ENCODE results near the gene SHB.
A peak's percentile ranks its signal among the peaks of the same experiment; 100 is the strongest.

SHB gene

GRCh38 chr9:38026021-38026809 is 42.8 kb downstream of the SHB start:
- DNase-seq, result no peak

DNA sequence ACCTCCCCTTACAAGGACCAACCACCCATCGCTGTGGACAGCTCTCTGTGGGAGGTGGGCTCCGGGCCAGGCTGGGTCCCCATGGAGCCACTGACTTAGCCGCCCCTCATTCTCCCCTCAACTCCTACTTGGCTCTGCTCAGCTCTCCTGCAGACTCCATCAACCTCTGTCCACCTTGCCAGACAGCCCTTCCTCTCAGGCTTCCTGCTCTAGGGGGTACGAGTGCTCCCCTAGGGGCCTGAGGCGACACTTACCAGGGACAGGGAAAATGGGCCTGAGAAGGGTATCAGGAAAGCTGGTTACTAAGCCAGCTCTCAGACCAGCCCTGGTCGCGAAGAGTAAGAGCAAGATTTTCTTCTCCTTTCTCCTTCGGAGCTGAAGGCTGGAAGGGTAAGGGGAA is 43.9 kb downstream of the SHB start:
- no peak for DNase-seq

GRCh38 chr9:38024036-38024681 is 44.9 kb downstream of the SHB start:
- peak in 49 of 56 donors; percentile 14 to 86 (median 55) for DNase-seq

- no peak for DNase-seq
These were observed 45.4 kb downstream of the SHB start for GRCh38 chr9:38023661-38024035.

DNA sequence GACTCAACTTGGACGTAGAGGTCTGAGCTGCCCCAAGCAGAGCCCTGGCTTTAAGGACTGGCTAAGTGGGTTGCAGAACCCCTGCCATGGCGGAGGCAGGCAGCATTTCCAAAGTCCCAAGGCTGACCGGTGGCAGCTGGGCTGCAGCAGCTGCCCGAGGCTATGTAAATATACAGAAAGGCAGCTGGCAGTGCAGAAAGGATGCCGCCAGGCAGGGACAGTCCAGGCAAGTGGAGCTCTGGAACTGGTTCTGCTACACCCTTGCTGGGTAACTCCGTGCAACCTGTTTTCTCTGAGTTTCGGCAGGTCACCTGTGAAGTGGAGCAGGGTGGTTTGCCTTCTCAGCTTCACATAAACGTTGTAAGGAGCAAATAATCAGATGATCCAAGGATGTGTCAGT is 46.0 kb downstream of the SHB start:
- peak in 35 of 56 donors; percentile 13 to 80 (median 48) for DNase-seq

- DNase-seq, result no peak
These were observed 46.7 kb downstream of the SHB start for GRCh38 chr9:38022203-38022895.

- no peak for DNase-seq
These were observed 48.6 kb downstream of the SHB start for GRCh38 chr9:38020151-38021076.

GRCh38 chr9:38019731-38020130 is 49.3 kb downstream of the SHB start:
- DNase-seq, result no peak

GRCh38 chr9:38018958-38019602 is 49.9 kb downstream of the SHB start:
- DNase-seq, result peak in 31 of 56 donors; percentile 16 to 69 (median 37)

- peak in 5 of 56 donors; percentile 26 to 53 (median 35) for DNase-seq
These were observed 50.6 kb downstream of the SHB start for GRCh38 chr9:38018241-38018957.

- DNase-seq, result no peak
These were observed 51.2 kb downstream of the SHB start for GRCh38 chr9:38017885-38018186.

DNA sequence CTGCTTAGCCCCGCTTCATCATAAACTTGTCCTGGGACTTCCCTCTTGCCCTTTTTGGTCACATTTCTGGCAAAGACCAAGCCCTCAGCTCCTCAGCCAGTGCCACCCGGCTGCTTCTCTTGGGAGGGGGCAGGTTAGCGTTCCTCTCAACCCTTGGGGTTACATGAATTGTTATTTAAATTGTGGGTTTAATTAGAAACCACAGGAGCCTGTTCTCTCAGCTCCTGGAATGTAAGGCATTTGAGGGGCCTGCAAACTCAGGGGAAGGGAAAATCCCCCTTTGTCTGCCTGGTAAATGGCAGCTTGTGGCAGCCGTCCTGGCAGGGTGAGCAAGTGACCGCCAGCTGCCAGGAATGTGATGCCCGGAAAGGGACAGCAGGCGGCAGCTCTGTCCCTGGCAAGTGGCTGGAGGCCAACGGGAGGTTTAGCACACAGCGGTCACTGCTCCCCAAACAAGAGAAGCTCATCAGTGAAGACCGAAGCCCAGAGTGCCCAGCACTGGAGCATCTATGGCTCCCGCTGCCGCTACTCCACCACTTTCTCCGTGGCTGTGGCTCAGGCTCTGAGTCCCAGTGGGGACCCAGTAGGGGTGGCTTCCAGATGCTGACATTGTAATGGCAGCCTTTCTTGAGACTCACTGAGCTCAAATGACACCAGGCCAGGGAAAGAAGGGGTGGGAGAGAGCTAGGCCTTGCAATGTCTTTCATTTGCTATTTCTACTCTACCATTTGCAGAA is 51.7 kb downstream of the SHB start:
- DNase-seq, result peak in 55 of 56 donors; percentile 17 to 92 (median 76)

DNA sequence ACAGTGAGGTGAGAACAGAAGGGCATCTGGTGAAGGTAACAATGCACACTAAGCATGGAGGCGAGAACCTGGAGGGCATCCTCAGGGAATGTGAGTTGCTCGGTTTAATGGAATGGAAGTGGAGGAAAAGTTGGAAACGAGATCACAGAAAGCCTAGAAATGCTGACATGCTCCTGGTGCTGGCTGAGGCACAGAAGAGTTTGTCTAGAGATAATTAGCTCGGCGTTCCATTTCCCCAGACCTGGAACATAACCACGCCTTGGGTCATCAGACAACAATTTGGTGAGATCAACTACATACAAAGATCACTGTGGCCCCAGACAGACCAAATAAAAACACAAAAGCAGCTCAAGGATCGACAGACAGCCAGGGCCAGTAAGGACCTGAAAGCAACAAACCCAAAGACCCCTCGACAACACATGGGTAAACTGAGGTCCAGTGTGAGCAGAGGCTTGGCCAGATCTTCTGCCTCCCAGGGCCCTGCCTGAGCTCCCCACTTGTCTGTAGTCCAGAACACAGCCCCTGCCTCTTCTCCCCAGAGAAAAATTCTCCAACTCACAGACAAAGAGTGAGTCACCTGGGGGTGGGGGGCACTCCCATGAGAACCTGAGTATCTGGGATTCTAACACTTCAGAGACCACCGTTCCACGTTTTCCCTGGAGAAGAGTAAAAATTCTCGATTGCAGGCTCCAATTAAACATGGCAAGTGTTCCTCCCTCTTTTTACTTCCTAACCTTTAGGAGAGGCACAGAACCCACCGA is 52.5 kb downstream of the SHB start:
- no peak for DNase-seq

DNA sequence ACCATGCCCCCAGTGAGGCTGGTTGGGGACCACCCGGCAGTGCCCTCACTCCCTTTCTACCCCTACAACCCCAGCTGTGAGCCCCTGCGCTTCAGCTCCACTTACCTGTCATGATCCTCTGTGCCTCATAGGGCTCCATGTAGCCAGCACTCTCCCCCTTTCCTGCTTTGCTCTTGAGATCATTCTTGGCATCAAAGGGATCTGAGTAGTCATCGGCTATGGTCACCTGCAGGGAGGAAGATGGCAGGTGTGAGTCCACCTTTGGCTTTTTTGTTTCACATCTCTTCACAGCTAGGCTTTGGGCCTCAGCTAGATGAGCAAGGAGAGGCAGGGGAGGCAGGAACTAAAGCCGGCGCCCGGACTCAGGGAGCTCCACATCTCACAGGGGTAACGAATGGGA is 53.1 kb downstream of the SHB start:
- no peak for DNase-seq

GRCh38 chr9:38015266-38015665 is 53.8 kb downstream of the SHB start:
- DNase-seq, result no peak

- no peak for DNase-seq
These were observed 56.1 kb downstream of the SHB start for GRCh38 chr9:38012767-38013450.

DNA sequence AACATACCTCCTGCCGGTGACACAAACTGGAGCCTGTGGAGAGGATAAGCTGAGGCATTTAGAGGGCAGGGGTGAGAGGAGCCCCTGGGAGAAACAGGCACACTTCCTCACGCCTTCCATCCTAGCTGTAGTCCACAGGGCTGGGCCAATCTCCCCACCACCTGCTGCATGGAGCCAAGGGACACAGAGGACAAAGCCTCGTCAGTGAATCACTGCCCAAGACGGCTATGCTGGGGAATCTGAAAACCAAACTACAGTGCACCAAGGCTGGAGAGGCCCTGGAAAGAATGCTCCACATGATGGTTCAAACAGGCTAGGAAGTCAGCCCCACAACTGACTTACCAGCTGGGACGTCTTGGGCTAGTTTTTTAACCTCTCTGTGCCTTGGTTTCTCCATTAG is 57.0 kb downstream of the SHB start:
- no peak for DNase-seq

Measured in amygdala (tissue), 56 donors.